Stimulated activated CD4-positive, alpha-beta T cell treated with anti-CD3 and anti-CD28 coated beads, Interleukin-4, amount 100 ng/mL, for 1 hour (primary cell): ENCODE data around the gene E2F4.

Experiments
- DNase-seq: peaks from one replicate; pipeline ENCODE4 v3.0.0-alpha.2; 2020

The E2F4 gene

DNA sequence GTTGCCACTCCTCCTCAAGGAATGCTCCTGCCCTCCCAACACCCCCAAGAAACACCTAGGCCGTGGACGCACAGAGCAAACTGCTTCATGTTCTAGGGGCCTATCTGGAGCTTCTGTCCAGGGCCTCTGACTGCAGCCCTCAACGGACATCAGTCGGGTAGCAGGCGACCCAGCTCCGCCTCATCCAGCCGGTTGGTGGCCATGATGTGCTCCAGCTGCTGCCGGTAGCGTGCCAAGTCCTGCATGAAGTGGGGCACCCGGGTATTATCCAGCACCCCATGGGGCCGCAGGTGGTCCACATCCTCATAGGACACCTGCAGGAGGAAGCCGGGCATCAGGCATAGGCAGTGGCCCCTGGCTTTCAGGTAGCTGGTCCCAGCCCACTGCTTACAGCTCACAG is 15.3 kb upstream of the E2F4 start:
- no peak for DNase-seq

DNA sequence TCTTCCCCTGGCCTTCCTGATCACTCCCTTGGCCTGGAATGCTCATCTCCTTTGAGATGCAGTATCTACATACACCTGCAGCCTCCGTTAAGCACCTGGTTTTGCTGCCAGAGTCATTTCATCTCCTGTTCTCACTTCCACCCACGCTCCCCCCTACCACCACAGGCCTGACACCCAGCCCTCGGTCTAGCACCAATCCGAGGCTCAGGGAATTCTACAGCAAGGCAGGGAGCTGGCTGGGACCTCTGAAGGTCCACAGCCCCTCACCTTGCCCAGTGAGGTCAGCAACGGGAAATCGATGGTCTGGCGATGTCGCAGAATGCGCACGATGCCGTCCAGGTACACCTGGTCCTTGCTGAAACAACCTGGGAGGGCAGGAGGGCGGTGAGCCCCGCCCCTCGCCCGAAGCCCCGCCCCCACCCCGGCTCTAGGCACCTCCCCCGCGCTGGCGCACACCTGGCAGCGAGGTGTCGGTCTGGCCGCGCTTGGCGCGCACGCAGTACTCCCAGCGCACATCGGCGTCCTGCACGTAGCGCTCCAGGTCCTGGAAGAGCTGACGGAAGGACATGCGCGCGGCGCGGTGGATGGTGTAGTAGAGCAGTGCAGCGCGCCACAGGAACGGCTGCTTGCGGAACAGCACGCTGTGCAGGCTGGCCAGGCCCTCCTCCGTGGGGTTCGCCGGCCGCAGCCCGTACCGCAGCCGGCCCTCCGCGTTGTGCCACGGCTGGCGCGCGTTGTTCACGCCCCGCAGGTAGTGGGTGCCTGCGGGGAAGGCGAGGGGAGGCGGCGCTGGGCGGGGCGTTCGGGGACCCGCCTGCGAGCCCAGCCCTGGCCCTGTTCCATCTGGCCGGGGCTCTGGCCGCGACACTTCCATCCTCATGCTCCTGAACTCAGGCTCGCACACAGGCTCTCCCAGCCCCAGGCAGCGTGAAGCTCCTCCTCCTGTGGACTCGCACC is 13.9 kb upstream of the E2F4 start:
- DNase-seq = peak; percentile 42

DNA sequence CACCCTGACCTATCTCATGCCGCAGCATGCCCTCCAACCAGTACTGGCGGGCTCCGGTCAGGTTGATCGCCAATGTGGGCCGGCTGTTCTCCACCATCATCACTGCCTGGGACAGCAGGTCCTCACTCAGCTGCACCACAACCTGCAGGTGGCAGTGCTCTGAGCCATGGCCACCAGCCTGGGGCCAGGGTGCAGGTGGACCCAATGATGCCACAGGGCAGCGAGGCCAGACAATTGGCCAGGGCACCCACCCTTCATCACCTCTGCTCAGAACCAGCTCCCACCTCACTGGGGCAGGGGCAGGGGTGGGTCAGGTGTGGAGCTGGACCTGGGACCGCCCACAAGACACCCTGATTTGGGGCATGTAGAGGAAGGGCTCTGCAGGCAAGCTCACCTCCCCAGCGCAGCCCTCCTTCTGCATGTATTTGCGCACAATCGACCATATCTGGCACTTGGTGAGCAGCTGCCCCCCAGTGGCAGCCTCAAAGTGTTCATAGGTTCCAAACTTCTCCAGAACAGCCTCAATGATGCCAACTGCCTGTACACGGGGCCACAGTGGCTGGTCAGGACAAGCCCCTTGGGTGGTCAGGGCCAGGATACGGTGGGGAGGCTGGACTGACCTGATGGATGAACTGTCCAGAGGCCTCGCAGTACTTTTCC is 12.4 kb upstream of the E2F4 start:
- DNase-seq = no peak

DNA sequence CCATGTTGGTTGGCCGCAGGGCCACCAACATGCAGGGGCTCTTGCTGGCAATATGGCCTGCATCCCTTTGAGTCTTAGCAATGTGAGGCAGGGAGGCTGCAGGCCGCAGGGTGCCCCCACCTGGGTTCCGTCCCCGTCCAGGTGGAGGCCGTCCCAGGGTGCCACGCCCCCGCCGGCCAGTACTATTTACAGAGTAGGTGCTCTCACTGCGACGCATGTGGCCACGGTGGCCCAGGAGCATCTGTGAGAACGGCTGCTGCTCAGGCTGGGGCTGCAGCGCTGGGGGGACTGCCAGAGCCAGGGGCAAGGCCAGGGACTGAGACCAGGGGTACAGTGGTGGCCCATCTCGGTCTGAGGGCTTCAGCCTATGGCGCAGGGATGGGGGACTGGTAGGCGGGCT is 11.8 kb upstream of the E2F4 start:
- DNase-seq = no peak

DNA sequence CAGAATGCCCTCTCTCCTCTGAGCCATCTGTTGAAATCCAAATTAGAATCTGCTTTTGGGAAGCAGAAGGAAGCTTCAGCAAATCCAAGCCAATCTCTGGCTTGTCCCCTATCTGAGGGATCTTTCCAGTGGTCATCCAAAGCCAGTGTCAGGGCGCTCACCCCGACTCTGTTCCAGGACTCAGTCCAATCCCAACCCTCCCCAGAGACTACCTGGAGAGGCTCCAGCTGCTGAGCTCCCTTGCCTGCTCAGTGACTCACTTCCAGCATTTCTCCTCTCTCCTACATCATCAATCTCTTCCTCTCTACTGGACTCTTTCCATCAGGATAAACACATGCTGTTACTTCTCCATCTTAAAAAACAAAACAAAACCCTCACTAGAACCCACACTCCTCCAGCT is 10.6 kb upstream of the E2F4 start:
- DNase-seq = no peak

DNA sequence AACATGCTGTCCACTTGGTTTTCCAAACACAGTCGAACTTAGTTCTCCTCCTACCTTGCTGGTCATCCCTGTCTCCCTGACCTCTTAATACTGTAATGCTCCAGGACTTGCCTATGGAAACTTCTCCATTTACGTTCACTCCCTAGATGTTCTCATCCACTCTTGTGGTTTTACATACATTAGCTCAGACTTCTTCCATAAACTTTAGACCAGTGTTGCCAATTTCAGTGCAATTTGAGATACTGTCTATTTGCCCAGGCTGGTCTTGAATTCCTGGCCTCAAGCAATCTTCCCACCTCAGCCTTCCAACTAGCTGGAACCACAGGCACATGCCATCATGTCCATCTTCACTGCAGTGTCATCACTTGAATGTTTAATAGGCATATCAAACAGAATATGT is 9.7 kb upstream of the E2F4 start:
- no peak for DNase-seq

DNA sequence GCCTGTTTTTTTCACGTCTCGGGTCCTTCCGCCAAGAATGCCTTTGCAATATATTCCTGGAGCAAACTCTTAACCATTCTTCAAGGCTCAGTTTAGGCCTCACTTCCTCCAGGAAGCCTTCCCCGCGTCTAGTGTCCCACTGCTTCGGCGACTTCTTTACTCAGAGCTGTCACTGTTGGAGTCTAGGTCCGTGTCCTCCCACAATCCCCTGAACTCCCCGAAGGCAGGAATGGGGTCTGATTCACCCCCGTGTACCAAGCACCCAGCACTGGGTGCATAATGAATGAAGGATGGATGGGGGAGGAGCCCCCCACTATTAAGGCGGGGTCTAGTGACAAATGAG is 8.7 kb upstream of the E2F4 start:
- no peak for DNase-seq

DNA sequence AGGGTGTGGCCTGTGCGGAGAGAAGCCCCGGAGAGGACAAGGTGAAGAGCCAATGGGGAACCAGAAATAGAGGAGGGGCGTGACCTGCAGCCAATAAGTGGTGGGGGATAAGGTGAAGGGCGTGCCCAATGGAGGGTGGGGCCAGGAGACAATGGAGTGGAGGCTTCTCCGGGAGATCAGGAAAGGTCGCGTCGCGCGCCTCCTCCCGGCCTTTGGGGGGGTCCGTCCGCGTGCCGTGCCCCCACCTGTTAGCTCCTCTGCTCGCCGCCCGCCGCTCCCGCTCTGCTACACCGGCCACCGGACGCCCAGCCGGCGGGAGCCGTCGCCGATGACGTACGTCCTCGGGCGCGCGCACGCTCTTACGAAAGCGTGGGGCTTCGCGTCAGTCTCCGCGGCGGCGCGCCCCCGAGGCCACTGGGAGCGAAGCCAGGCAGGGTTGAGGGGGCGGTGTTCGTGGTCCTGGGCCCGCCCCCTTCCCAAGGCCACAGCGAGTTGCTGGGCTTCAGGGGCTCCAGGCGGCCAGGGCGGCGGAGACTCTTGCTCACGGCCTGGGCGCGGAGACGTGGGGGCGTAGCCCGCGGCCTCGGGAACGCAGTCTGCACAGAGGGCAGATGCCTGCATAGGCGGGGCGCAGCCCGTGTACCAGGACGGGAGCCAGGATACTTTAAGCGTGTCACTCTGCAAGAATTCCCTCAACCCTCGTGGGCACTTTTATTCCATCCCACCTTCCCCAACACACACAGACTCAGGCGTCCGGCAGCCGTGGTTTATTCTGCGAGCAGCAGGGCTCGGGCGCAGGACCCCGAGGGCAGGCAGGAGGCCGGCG is 8.1 kb upstream of the E2F4 start, which contains the start of gene MATCAP1:
MATCAP1 (minus strand) TSS at position 337 of the 826 bp plus-strand sequence. CDS start 3,353 bp downstream, outside the sequence.
- DNase-seq = peak; percentile 90

DNA sequence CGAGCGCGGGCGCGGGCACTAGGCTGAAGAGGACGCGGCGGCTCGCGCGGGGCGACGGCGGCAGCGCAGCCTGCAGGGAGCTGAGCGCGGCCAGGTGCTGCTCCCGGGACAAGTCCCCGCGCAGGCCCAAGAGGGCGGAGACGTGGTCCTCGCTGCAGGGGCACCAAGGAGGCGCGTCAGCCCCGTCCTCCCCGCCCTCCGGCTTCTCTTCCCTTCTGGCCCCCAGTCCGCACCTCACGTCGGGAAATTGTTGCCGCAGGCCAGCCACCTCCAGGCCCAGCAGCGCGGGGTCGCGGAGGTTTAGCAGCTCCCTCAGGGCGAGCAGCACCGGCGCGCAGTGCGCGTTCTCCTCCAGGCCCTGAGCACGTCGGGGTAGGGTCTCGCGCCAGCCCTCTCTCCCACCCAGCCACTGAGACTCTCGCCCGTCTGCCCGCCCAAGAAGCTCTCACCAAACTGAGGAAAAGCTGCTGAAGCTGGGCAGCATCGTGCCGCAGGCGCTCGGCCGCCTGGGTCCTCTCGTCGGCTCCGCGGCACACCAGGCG is 7.4 kb upstream of the E2F4 start:
- no peak for DNase-seq

DNA sequence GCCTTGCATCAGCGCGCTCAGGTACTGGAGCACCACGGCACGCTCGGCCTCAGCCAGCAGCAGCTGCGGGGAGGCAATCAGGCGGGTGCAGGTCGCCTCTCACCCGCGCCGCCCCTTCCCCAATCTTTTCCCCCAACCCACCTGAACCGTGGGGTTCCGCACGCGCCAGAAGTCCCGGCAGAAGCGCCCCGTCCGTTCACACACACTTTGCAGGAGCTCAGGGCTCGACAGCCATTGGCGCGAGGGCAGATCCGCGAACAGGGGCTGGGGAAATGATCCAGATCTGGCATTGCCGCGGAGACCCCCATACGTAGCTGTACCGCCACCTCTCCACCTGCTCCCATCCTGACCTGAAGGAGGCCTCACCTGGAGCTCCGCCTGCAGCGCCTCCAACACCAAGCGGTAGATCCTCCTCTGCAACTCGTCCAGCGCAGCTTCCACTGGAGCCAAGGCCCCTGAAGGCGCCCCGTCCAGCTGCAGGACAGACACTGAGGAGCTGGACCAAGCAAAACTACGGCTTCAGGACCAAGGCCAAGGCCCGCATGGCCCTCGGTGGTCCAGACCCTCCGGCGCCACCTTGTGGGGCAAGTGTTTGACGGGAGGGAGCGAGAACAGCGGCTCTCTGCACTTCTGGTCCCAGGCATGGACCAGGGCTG is 6.8 kb upstream of the E2F4 start:
- peak; percentile 87 for DNase-seq

DNA sequence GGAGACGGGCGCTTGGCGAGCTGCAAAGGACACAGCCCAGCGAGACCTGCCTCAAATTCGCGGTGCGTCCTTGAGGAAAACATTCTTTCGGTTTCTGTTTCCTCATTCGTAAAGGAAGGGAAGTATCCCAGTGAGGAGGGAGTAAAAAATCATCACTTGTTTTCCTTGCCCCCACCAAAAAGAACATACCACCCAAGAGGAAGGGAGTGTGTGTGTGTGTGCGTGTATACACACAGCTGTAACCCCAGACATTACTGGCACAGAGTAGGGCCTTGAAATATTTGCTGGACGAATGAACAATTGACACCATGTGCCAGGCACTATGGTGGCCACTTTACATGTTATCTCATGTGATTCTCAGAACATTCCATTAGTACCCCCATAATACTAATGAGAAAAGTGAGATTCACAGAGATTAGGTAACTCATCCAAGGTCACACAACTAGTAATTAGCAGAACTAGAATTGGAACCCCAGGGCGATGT is 6.3 kb upstream of the E2F4 start:
- no peak for DNase-seq

DNA sequence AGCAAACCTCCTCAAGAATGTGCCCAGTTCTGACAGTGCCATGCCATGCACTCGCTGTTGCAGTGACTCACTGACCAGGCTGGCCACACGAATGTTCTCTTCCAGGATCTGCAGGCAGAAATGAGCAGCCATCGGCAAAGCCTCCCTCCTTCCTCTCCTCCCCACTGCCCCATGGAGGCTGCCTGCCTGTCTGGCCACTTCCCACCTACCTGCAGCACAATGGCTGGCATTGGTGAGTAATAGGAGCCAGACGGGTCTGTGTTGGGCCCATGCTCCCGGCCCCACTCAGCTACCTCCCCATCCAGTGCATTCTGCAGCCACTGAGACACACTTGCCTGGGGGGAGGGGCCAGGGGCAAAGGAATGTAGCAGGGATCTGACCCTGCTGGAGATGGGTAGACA is 5.4 kb upstream of the E2F4 start:
- DNase-seq = no peak

DNA sequence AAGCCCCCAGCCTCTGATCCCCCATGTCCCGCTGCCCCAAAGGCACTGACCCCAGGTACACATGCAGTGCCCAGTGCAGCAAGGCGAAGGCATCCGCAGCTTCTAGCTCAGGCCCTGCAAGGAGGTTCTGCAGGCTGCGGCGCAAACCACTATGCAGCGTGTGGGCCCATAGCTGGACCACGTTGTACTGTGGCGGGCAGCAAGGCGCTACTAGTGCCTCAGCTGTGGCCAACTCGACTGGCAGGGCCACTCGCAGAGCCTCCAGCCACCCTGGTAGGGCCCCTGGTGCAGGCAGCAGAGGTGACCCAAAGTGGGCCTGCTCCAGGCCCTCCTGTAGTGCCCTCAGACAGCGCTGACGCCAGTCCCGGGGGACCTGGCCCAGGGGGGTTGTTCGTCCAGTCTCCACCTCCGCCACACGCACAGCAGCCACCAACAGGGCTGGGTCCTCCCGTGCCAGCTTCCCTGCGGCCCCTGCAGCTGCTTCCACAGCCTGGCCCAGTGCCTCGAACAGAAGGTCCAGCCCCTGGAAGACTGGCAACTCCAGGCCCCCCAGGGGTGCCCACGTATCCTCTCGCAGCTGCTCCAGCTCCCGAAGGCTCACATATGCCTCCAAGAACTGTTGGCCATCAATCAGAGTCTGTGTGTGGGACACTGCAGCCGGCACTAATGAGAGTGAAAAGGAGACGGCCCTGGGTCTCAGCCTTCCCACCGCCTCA is 4.6 kb upstream of the E2F4 start:
- DNase-seq = no peak

DNA sequence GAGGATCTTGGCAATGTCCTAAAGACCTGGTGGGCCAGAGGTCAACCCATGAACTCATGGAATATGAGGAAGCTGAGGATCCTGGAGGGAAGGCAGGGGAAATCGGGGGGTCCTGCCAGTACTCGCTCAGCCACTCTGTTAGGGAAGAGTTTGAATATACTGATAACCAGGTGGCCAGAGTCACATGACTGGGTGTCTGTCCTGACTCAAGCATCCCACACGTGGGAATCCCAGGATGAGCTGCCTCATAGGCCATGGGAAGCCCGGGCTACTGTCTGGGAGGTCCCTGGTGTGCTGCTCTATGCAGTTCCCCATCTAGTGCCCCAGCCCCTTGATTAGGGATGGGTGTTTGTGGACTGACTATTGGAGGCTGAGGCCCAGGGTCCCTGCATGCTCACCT is 3.6 kb upstream of the E2F4 start:
- DNase-seq = no peak

DNA sequence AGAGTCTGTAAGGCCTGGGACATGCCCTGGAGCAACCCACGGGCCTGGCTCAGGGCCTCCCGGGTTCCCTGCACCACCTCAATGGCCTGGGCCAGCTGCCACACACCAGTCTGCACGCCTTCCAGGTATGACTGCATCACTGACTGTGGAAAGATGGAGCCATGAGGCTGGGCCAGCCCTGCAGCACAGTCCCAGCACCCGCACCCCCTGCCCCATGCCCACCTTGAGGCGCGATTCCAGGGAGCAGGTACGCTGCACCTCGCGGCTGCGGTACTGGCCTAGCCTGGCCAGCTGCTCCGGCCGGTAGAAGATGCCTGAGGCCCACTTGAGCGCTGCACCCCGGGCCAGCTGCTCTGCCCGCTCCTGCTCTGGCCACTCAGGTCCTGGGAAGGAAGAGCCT is 3.2 kb upstream of the E2F4 start:
- no peak for DNase-seq

DNA sequence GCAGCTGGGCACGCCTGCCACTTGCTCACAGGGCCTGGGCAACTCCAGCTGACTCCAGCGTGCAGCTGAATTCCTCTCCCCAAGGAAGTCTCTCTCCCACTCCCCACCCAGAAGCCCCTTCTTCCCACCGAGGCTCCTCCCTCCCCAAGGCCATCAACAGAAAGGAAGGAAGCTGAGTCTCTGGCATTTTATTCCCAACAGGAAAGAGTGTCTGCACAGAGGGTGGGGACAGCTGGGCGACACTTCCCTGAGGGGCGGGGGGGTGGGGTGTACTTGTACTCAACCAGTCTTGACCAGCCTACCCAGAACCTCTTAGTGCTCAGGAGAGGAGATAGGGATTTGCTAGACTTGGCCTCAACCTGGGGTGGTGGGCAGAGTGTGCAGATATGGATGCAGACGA is 1.9 kb upstream of the E2F4 start, which contains the start of gene EXOC3L1:
EXOC3L1 (minus strand) TSS at position 96 of the 400 bp plus-strand sequence. CDS start 460 bp downstream, outside the sequence.
- no peak for DNase-seq

DNA sequence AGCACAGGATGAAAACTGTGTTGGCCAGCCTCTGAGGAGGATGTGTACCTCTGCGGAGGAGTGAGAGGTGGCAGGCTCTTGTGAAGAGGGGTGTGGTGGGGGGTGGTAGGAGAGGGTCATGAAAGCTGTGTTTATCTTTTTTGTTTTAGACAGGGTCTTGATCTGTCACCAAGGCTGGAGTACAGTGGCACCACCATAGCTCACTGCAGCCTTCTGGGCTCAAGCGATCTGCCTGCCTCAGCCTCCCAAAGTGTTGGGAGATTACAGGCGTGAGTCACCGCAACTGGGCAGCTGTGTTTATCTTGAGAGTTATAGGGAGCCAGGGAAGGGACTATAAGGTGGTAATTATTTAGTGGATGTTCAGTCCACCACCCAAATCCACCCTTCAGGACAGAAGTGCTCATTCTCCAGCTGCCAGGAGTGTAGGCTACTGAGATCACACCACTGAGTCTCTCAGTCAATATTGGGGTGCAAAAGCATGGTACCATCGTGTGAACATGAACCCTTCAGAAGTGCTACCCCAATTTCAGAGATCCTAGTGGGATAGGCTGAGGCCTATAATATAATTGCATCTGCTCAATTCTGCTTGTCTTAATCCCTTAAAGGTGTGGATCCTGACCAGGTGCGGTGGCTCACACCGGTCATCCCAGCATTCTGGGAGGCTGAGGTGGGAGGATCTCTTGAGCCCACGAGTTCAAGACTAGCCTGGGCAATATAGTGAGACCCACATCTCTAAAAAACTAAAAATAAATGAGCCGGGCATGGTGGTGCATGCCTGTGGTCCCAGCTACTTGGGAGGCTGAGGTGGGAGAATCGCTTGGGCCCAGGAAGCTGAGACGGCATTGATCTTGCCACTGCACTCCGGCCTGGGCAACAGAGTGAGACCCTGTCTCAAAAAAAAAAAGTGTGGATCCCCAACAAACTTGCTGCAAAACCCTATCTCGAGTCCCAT is 1.2 kb upstream of the E2F4 start:
- no peak for DNase-seq

DNA sequence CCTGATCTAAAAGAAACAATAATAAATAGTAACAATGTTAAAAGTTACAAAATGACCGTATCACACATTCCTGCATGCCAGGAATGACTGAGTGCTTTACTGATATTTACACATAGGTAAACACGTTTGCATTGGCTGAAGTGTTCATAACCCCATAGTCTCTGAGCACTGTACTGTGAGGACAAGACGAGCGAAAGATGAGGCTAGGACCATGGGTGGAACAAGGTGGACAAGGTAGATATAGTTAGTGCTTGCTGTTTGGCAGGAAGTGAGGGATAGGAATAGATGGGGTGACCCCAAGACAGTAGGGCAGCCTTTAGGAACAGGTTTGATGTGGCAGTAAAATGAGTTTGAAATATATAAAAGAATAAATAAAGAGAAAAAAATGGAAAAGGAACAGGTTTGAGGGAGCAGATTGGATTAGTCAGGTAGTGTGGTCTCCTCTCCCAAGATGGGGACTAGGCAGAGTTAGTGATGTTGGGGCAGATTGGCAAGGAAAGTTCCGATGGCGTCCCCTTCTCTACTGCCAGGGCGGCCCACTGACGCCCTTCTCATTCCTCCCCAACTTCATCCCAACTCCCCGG is 452 bp upstream of the E2F4 start:
- DNase-seq = no peak

DNA sequence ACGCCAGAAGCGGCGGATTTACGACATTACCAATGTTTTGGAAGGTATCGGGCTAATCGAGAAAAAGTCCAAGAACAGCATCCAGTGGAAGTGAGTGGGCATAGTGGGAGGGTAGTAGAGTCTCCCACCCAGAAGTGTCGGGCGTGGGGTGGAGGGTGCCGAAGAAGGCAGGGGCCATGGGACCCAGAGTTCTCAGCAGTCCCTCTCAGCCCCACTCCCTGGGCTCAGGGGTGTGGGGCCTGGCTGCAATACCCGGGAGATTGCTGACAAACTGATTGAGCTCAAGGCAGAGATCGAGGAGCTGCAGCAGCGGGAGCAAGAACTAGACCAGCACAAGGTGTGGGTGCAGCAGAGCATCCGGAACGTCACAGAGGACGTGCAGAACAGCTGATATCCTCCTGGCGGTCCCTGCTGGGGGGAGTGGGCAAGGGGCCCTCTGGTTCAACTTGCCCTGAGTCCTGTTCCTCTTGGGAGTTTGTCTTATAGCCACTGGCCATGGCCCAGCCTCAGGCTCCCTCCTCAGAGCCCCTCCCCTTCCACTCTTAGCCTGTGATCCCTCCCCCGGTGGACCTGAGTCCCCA is 916 bp downstream of the E2F4 start:
- no peak for DNase-seq

DNA sequence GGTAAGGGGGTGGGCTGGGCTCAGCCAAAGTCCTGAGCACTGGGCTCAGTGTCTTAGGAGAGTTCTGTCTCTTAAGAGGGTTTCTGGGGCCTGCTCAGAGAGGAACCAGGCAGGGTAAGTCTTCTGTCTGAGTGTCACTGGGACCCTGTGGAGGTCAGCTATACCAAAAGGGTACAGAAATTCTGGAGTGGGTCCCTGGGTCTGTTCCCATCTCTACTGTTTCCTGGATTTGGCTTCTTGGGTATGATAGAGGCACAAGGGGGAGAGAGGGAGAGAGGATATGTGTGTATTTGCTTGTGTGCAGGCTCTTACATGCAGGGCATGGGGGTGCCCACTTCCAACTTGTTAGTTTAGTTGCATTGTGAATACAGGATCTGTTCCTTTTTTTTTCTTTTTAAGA is 1.6 kb downstream of the E2F4 start:
- no peak for DNase-seq
